Lower leg skin (tissue), 3 donors: ENCODE results near the gene FOXP1.

Experiments
- POLR2A ChIP-seq, 2 donors: fragments of 450-650 bp; IDR thresholded peaks; one replicate each; pipeline ENCODE4 v1.6.1; 2016 to 2017; ENCODE audit warnings: antibody characterized with exemption in 2 of 2, mild to moderate bottlenecking in 1 of 2, moderate library complexity in 1 of 2
- TF ChIP-seq, protein P1 (sequence below), 3 donors: fragments of 450-650 bp; IDR thresholded peaks; one replicate each; pipeline ENCODE4 v1.5.1; 2016; ENCODE audit warnings: antibody characterized with exemption in 3 of 3, mild to moderate bottlenecking in 3 of 3, moderate library complexity in 2 of 3

GRCh38 chr3:71602256-71602655, 18.7 kb upstream of the FOXP1 start:
- TF ChIP-seq, protein P1, sequence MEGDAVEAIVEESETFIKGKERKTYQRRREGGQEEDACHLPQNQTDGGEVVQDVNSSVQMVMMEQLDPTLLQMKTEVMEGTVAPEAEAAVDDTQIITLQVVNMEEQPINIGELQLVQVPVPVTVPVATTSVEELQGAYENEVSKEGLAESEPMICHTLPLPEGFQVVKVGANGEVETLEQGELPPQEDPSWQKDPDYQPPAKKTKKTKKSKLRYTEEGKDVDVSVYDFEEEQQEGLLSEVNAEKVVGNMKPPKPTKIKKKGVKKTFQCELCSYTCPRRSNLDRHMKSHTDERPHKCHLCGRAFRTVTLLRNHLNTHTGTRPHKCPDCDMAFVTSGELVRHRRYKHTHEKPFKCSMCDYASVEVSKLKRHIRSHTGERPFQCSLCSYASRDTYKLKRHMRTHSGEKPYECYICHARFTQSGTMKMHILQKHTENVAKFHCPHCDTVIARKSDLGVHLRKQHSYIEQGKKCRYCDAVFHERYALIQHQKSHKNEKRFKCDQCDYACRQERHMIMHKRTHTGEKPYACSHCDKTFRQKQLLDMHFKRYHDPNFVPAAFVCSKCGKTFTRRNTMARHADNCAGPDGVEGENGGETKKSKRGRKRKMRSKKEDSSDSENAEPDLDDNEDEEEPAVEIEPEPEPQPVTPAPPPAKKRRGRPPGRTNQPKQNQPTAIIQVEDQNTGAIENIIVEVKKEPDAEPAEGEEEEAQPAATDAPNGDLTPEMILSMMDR (IDR thresholded peaks at IDR 0.05): no peak
- TF ChIP-seq POLR2A (IDR thresholded peaks at IDR 0.05): no peak
